Esophagus muscularis mucosa (tissue), 4 donors: ENCODE results near the gene EZR. TPM values are rescaled to one million over a fixed set of nuclear protein-coding genes. Genes with fewer than 3 reads are reported as not detected.

Experiments
- DNase-seq: peaks from one replicate; pipeline ENCODE4 v3.0.0-alpha.2; 2017; ENCODE audit errors: extremely low spot score
- H3K27ac ChIP-seq, 4 donors: fragments of 200-600 bp; sonication (generic); replicated peaks in 1 of 4; 1 replicate in 3 of 4; 2 replicates in 1 of 4; pipeline ENCODE4 v1.5.1; 2016 to 2019; ENCODE audit warnings: mild to moderate bottlenecking in 1 of 4
- H3K27me3 ChIP-seq, 4 donors: fragments of 200-600 bp; sonication (generic); one replicate each; pipeline versions ENCODE4 v1.5.1 to v1.6.0; 2016 to 2019
- H3K36me3 ChIP-seq, 4 donors: fragments of 200-600 bp; sonication (generic); one replicate each; pipeline ENCODE4 v1.5.1; 2016 to 2019
- H3K4me1 ChIP-seq, 4 donors: fragments of 200-600 bp; sonication (generic); one replicate each; pipeline ENCODE4 v1.5.1; 2016 to 2019
- H3K4me3 ChIP-seq, 4 donors: fragments of 200-600 bp; sonication (generic); 1 replicate in 2 of 4; 2 replicates in 2 of 4; pipeline ENCODE4 v1.5.1; 2016 to 2019; ENCODE audit warnings: mild to moderate bottlenecking in 4 of 4, moderate library complexity in 1 of 4
- H3K9me3 ChIP-seq, 4 donors: fragments of 200-600 bp; sonication (generic); 1 replicate in 3 of 4; 2 replicates in 1 of 4; pipeline ENCODE4 v1.5.1; 2016 to 2019
- EP300 ChIP-seq: sonication (generic); formaldehyde crosslinking; IDR thresholded peaks from one replicate; pipeline ENCODE4 v1.6.1; 2017; ENCODE audit warnings: antibody characterized with exemption
- POLR2A ChIP-seq: fragments of 450-650 bp; IDR thresholded peaks from one replicate; pipeline ENCODE4 v1.6.1; 2017; ENCODE audit warnings: antibody characterized with exemption, moderate library complexity, mild to moderate bottlenecking, low read depth
- POLR2AphosphoS5 ChIP-seq, 2 donors: sonication (generic); formaldehyde crosslinking; IDR thresholded peaks; one replicate each; pipeline ENCODE4 v1.6.1; 2017; ENCODE audit warnings: antibody characterized with exemption in 2 of 2
- WGBS: methylation state at CpG from one replicate; pipeline ENCODE4 v1.1.5; 2018; 5-methylcytosine and 5-hydroxymethylcytosine counted together
- intact Hi-C: fragments of 100-400 bp; cut with DNase I; formaldehyde crosslinking; loops from one replicate; pipeline ENCODE4 v1.15.1; 2023
- total RNA-seq, 4 donors: library from RNA; depleted of rRNA; stranded (reverse); fragments of >200 nt; gene quantifications; one replicate each; pipeline versions ENCODE4 v1.1.0 to v1.2.1, GENCODE V29; 2016
- TF ChIP-seq, protein P1 (sequence below), 3 experiments: fragments of 200-600 bp in 2 of 3; fragments of 450-650 bp in 1 of 3; sonication (generic) in 2 of 3; IDR thresholded peaks; one replicate each; pipeline ENCODE4 v1.5.1; 2017 to 2019; ENCODE audit warnings: antibody characterized with exemption in 3 of 3, mild to moderate bottlenecking in 2 of 3, moderate library complexity in 1 of 3

Gene EZR
- total RNA-seq, 4 donors from 2014 or later: 205 to 226 (median 212) TPM

- Histone ChIP-seq H3K4me1 (no peaks in the 10 kb centered on the region), H3K27ac (no peak overlapping the region), H3K27me3 (no peaks in the 10 kb centered on the region), H3K9me3 (peaks cover 0 to 7% (median 0%) of the 10 kb centered on the region in 4 donors), H3K36me3 (peaks cover 0 to 3% (median 0%) of the 10 kb centered on the region in 4 donors), H3K4me3 (no peak overlapping the region)
- intact Hi-C loops: no loop called here
- WGBS: 95% methylated on average over 1 of the region's 1 CpG
- TF ChIP-seq POLR2AphosphoS5 (IDR thresholded peaks at IDR 0.05) (no peak), EP300 (no peak), POLR2A (no peak)
- TF ChIP-seq, protein P1, sequence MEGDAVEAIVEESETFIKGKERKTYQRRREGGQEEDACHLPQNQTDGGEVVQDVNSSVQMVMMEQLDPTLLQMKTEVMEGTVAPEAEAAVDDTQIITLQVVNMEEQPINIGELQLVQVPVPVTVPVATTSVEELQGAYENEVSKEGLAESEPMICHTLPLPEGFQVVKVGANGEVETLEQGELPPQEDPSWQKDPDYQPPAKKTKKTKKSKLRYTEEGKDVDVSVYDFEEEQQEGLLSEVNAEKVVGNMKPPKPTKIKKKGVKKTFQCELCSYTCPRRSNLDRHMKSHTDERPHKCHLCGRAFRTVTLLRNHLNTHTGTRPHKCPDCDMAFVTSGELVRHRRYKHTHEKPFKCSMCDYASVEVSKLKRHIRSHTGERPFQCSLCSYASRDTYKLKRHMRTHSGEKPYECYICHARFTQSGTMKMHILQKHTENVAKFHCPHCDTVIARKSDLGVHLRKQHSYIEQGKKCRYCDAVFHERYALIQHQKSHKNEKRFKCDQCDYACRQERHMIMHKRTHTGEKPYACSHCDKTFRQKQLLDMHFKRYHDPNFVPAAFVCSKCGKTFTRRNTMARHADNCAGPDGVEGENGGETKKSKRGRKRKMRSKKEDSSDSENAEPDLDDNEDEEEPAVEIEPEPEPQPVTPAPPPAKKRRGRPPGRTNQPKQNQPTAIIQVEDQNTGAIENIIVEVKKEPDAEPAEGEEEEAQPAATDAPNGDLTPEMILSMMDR (IDR thresholded peaks at IDR 0.05): no peak
- DNase-seq: no peak
Measured at GRCh38 chr6:158739673-158740072, 79.5 kb downstream of the EZR start.

DNA sequence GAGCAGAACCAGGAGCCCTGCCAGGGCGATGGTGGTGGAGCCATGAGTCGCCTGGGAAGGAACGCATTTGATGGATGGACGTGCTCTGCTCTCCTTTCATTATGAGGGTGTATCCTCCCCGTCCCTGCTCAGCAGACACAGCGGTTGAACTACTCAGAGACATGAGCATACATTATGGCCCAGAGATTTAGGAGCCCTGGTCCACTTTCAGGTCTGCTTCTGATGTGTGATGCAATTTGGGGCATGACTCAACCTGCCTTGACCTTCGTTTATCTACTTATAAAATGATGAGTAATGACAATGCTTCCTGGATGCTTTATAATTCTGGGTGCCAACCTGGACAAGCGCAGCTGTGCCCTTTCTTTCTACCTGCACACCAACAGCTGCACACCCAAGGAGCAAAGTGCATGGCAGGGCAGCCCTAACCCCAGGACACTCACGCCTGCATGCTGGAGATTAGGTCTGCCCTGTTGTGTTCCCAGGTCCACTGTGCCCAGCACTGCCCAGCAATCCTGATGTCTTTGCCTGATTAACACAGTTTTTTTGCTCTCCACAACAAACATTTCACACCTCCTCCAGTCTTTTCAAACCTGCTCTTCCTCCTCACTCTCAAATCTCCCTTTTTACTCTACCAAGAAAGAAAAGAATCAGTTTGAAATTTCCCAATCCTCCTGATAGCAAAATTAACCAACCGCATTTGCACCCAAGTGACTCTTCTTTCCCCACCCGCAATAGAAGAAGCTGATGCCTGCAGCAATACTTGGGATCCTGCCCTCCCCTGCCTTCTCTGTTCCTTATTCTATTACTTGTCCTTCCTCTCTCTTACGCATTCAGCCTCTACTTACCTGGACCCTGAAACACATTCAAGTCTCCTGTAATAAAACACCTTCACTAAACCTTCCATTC is 81.2 kb downstream of the EZR start:
- Histone ChIP-seq H3K27ac (no peak overlapping the region), H3K4me1 (no peaks in the 10 kb centered on the region), H3K36me3 (peaks cover 0 to 3% (median 0%) of the 10 kb centered on the region in 4 donors), H3K9me3 (peaks cover 0 to 7% (median 0%) of the 10 kb centered on the region in 4 donors), H3K4me3 (no peak overlapping the region), H3K27me3 (no peaks in the 10 kb centered on the region)
- TF ChIP-seq POLR2AphosphoS5 (IDR thresholded peaks at IDR 0.05): no peak
- TF ChIP-seq, protein P1 (IDR thresholded peaks at IDR 0.05): no peak
- no peak for TF ChIP-seq EP300
- no peak for TF ChIP-seq POLR2A
- WGBS: 81% methylated on average over 12 of the region's 12 CpGs
- intact Hi-C loops: no loop called here
- DNase-seq: no peak

DNA sequence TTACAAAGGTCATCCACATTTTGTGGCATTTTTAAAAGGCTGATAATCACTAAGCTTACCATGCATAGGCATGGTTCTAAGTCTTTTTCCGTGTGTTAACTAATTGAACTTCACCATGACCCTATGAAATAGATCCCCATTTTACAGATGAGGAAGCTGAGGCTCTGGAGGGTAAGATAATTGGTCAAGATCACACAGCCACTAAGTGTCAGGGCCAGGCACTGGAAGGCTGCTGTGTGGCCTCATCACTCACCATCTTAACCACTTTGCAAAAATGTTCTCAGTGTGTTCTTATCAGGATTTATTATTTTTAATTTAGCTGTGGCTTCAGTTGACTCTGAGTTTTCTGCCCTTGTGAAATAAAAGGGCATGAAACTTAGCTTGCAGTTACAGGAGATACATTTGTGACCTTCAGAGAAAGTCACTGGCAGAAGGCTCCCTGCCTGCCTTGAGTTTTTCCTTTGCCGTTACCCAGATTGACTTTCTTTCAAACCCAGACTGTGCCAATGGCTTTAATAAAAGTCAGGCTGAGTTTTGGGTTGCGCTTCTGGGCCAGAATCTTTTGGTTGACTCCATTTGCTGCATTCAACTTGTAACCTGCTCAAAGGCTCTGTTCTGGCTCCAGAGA is 82.0 kb downstream of the EZR start:
- 85% methylated on average over 3 of the region's 3 CpGs for WGBS
- TF ChIP-seq POLR2AphosphoS5 (IDR thresholded peaks at IDR 0.05) (no peak), EP300 (no peak), POLR2A (no peak)
- TF ChIP-seq, protein P1 (IDR thresholded peaks at IDR 0.05): no peak

DNA sequence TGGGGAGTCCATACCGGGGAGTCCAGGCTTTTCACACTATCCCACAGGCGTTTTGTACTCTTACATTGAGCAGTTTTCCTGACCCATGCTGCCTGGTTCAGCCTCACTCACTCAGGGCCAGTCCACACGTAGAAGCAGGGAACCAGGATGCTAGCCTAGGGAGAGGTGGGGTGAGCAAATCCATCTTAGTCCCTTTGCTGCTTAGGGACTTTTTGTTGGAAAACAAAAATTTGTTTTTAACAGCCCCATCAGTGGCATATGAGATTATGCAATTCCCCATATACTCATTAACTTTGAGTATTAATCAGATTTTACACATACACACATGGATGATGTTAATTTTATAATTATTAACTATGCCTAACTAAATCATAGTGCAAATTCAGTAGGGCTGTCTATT is 84.2 kb downstream of the EZR start:
- no peaks in the 10 kb centered on the region for H3K4me1 ChIP-seq
- 94% methylated on average over 3 of the region's 3 CpGs for WGBS
- TF ChIP-seq POLR2A: no peak
- TF ChIP-seq, protein P1 (IDR thresholded peaks at IDR 0.05): no peak
- TF ChIP-seq EP300: no peak
- TF ChIP-seq POLR2AphosphoS5 (IDR thresholded peaks at IDR 0.05): no peak

More for the DNA sequence above, 82.0 kb downstream of the EZR start:
- intact Hi-C loops: no loop called here
- Histone ChIP-seq H3K27me3 (no peaks in the 10 kb centered on the region), H3K36me3 (peaks cover 0 to 3% (median 0%) of the 10 kb centered on the region in 4 donors), H3K27ac (no peak overlapping the region), H3K4me1 (no peaks in the 10 kb centered on the region), H3K9me3 (peaks cover 0 to 7% (median 0%) of the 10 kb centered on the region in 4 donors), H3K4me3 (no peak overlapping the region)
- DNase-seq: no peak

More for the DNA sequence above, 84.2 kb downstream of the EZR start:
- Histone ChIP-seq H3K27me3 (no peaks in the 10 kb centered on the region), H3K36me3 (peaks cover 0 to 3% (median 0%) of the 10 kb centered on the region in 4 donors), H3K4me3 (no peak overlapping the region), H3K27ac (no peak overlapping the region), H3K9me3 (peaks cover 0 to 7% (median 0%) of the 10 kb centered on the region in 4 donors)
- no peak for DNase-seq
- intact Hi-C loops: no loop called here
